HEK293 (cell line): Measurements from ENCODE around the gene TC2N.

Source experiments
- BCL11B ChIP-seq: fragments of 450-650 bp; formaldehyde crosslinking; IDR thresholded peaks from 2 replicates; pipeline ENCODE4 v1.5.1; 2016; ENCODE audit warnings: low read depth, missing biosample characterization, missing genetic modification characterization
- MEIS1 ChIP-seq: sonication (generic); formaldehyde crosslinking; IDR thresholded peaks from 2 replicates; pipeline ENCODE4 v1.8.1; 2022; ENCODE audit warnings: missing genetic modification reagents, mild to moderate bottlenecking, borderline replicate concordance
- PRDM1 ChIP-seq: fragments of 450-650 bp; formaldehyde crosslinking; IDR thresholded peaks from 2 replicates; pipeline ENCODE4; 2016; ENCODE audit warnings: missing biosample characterization, missing genetic modification characterization
- SALL2 ChIP-seq: fragments of 450-650 bp; formaldehyde crosslinking; IDR thresholded peaks from 2 replicates; pipeline ENCODE4 v1.5.0; 2017; ENCODE audit warnings: missing biosample characterization, mild to moderate bottlenecking, missing genetic modification characterization, borderline replicate concordance
- TRIM28 ChIP-seq: IDR thresholded peaks from 2 replicates; pipeline ENCODE4 v1.6.1; 2011; ENCODE audit warnings: low read length, control low read depth, borderline replicate concordance
- TSHZ1 ChIP-seq: fragments of 450-650 bp; formaldehyde crosslinking; IDR thresholded peaks from 2 replicates; pipeline ENCODE4 v1.5.1; 2016; ENCODE audit warnings: missing biosample characterization, missing genetic modification characterization, borderline replicate concordance
- ZBTB1 ChIP-seq: fragments of 450-650 bp; formaldehyde crosslinking; IDR thresholded peaks from 2 replicates; pipeline ENCODE4 v1.5.1; 2016; ENCODE audit warnings: missing biosample characterization, missing genetic modification characterization
- ZBTB10 ChIP-seq: fragments of 450-650 bp; formaldehyde crosslinking; IDR thresholded peaks from 2 replicates; pipeline ENCODE4 v1.5.1; 2016; ENCODE audit warnings: missing biosample characterization, missing genetic modification characterization
- ZBTB17 ChIP-seq: fragments of 450-650 bp; formaldehyde crosslinking; IDR thresholded peaks from 2 replicates; pipeline ENCODE4 v1.5.1; 2016; ENCODE audit warnings: missing biosample characterization, missing genetic modification characterization
- ZBTB48 ChIP-seq: fragments of 450-650 bp; formaldehyde crosslinking; IDR thresholded peaks from 2 replicates; pipeline ENCODE4 v1.5.1; 2016; ENCODE audit warnings: missing biosample characterization, missing genetic modification characterization
- ZFP41 ChIP-seq: fragments of 450-650 bp; formaldehyde crosslinking; IDR thresholded peaks from 2 replicates; pipeline ENCODE4 v1.5.1; 2016; ENCODE audit warnings: missing biosample characterization, missing genetic modification characterization, borderline replicate concordance
- ZIC2 ChIP-seq: fragments of 450-650 bp; formaldehyde crosslinking; IDR thresholded peaks from 2 replicates; pipeline ENCODE4 v1.5.1; 2016; ENCODE audit warnings: missing biosample characterization, missing genetic modification characterization
- ZNF175 ChIP-seq: fragments of 450-650 bp; formaldehyde crosslinking; IDR thresholded peaks from 2 replicates; pipeline ENCODE4 v1.5.1; 2016; ENCODE audit warnings: missing biosample characterization, missing genetic modification characterization
- ZNF202 ChIP-seq: fragments of 450-650 bp; formaldehyde crosslinking; IDR thresholded peaks from 2 replicates; pipeline ENCODE4 v1.5.1; 2016; ENCODE audit warnings: missing biosample characterization, missing genetic modification characterization, borderline replicate concordance
- ZNF23 ChIP-seq: fragments of 450-650 bp; formaldehyde crosslinking; IDR thresholded peaks from 2 replicates; pipeline ENCODE4 v1.5.1; 2016; ENCODE audit warnings: missing biosample characterization, missing genetic modification characterization, borderline replicate concordance
- ZNF24 ChIP-seq: fragments of 450-650 bp; formaldehyde crosslinking; IDR thresholded peaks from 2 replicates; pipeline ENCODE4 v1.5.1; 2016; ENCODE audit warnings: missing biosample characterization, missing genetic modification characterization
- ZNF292 ChIP-seq: fragments of 450-650 bp; formaldehyde crosslinking; IDR thresholded peaks from 2 replicates; pipeline ENCODE4 v1.5.1; 2016; ENCODE audit warnings: low read depth, missing biosample characterization, missing genetic modification characterization, borderline replicate concordance
- ZNF335 ChIP-seq: fragments of 450-650 bp; formaldehyde crosslinking; conservative IDR thresholded peaks from 2 replicates; pipeline ENCODE4 v1.5.1; 2016; ENCODE audit warnings: missing biosample characterization, missing genetic modification characterization
- ZNF426 ChIP-seq: fragments of 450-650 bp; formaldehyde crosslinking; IDR thresholded peaks from 2 replicates; pipeline ENCODE4 v1.5.1; 2017; ENCODE audit warnings: missing biosample characterization, missing genetic modification characterization, mild to moderate bottlenecking, inconsistent platforms, moderate library complexity
- ZNF473 ChIP-seq: fragments of 450-650 bp; formaldehyde crosslinking; IDR thresholded peaks from 2 replicates; pipeline ENCODE4 v1.5.1; 2017; ENCODE audit warnings: missing biosample characterization, missing genetic modification characterization
- ZNF488 ChIP-seq: fragments of 450-650 bp; formaldehyde crosslinking; IDR thresholded peaks from 2 replicates; pipeline ENCODE4 v1.5.1; 2016; ENCODE audit warnings: missing biosample characterization, missing genetic modification characterization
- ZNF514 ChIP-seq: fragments of 450-650 bp; formaldehyde crosslinking; IDR thresholded peaks from 2 replicates; pipeline ENCODE4 v1.5.1; 2016; ENCODE audit warnings: missing biosample characterization, missing genetic modification characterization
- ZNF585B ChIP-seq: fragments of 450-650 bp; formaldehyde crosslinking; IDR thresholded peaks from 2 replicates; pipeline ENCODE4 v1.5.1; 2016; ENCODE audit warnings: missing biosample characterization, missing genetic modification characterization
- ZNF600 ChIP-seq: fragments of 450-650 bp; formaldehyde crosslinking; IDR thresholded peaks from 2 replicates; pipeline ENCODE4 v1.5.1; 2016; ENCODE audit warnings: missing biosample characterization, missing genetic modification characterization
- ZNF670 ChIP-seq: fragments of 450-650 bp; formaldehyde crosslinking; IDR thresholded peaks from 2 replicates; pipeline ENCODE4 v1.5.1; 2016; ENCODE audit warnings: missing biosample characterization, missing genetic modification characterization, low read depth
- ZNF76 ChIP-seq: fragments of 450-650 bp; formaldehyde crosslinking; IDR thresholded peaks from 2 replicates; pipeline ENCODE4; 2016; ENCODE audit warnings: low read depth, missing biosample characterization, missing genetic modification characterization, borderline replicate concordance
- ZNF776 ChIP-seq: fragments of 450-650 bp; formaldehyde crosslinking; IDR thresholded peaks from 2 replicates; pipeline ENCODE4 v1.5.0; 2017; ENCODE audit warnings: missing biosample characterization, missing genetic modification characterization, borderline replicate concordance
- ZNF843 ChIP-seq: fragments of 450-650 bp; formaldehyde crosslinking; IDR thresholded peaks from 2 replicates; pipeline ENCODE4 v1.5.1; 2016; ENCODE audit warnings: missing biosample characterization, missing genetic modification characterization
- TF ChIP-seq, protein P1 (sequence below): sonication (generic); formaldehyde crosslinking; IDR thresholded peaks from 2 replicates; pipeline ENCODE4 v1.8.1; 2022; ENCODE audit warnings: mild to moderate bottlenecking, moderate library complexity, missing genetic modification reagents
- TF ChIP-seq, protein P2 (sequence below): fragments of 450-650 bp; formaldehyde crosslinking; IDR thresholded peaks from 2 replicates; pipeline ENCODE4 v1.5.1; 2016; ENCODE audit warnings: missing biosample characterization, missing genetic modification characterization, low read depth

Gene TC2N

GRCh38 chr14:91858536-91859275 lies 8.6 kb downstream of the TC2N start (continued):
- no peak for TF ChIP-seq BCL11B
- no peak for TF ChIP-seq ZNF292 (tag by site-specific recombination)
- TF ChIP-seq, protein P1, sequence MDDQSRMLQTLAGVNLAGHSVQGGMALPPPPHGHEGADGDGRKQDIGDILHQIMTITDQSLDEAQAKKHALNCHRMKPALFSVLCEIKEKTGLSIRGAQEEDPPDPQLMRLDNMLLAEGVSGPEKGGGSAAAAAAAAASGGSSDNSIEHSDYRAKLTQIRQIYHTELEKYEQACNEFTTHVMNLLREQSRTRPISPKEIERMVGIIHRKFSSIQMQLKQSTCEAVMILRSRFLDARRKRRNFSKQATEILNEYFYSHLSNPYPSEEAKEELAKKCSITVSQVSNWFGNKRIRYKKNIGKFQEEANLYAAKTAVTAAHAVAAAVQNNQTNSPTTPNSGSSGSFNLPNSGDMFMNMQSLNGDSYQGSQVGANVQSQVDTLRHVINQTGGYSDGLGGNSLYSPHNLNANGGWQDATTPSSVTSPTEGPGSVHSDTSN (CRISPR knock-in tag) = no peak
- peak; percentile 68 for TF ChIP-seq ZBTB48 (tag by site-specific recombination)
- no peak for TF ChIP-seq ZNF426 (tag by site-specific recombination)
- no peak for TF ChIP-seq SALL2
- TF ChIP-seq ZNF76 (tag by site-specific recombination) = no peak
- no peak for TF ChIP-seq ZNF670 (tag by site-specific recombination)
- TF ChIP-seq TSHZ1 (tag by site-specific recombination) = peak; percentile 71; the same call in 1 of the 2 replicates
- no peak for TF ChIP-seq ZNF202 (tag by site-specific recombination)
- TF ChIP-seq ZIC2 (tag by site-specific recombination) = no peak
- no peak for TF ChIP-seq ZNF473 (tag by site-specific recombination)
- no peak for TF ChIP-seq TRIM28
- no peak for TF ChIP-seq ZNF514 (tag by site-specific recombination)
- no peak for TF ChIP-seq ZNF175
- no peak for TF ChIP-seq ZNF488 (tag by site-specific recombination)
- 0 out of 2 replicates have a peak, but pooled peaks have one; percentile 6 for TF ChIP-seq ZBTB1 (tag by site-specific recombination)
- no peak for TF ChIP-seq ZBTB10
- no peak for TF ChIP-seq ZNF776 (tag by site-specific recombination)
- peak; percentile 93 for TF ChIP-seq ZNF600
- peak; percentile 92 for TF ChIP-seq ZNF24 (tag by site-specific recombination)
- TF ChIP-seq ZNF335 (tag by site-specific recombination) = 0 out of 2 replicates have a peak, but pooled peaks have one; percentile 16
- TF ChIP-seq ZNF843 = no peak
- TF ChIP-seq ZNF23 (tag by site-specific recombination) = no peak
- TF ChIP-seq ZNF585B (tag by site-specific recombination) = no peak
- TF ChIP-seq ZFP41 (tag by site-specific recombination) = no peak
- TF ChIP-seq, protein P2, sequence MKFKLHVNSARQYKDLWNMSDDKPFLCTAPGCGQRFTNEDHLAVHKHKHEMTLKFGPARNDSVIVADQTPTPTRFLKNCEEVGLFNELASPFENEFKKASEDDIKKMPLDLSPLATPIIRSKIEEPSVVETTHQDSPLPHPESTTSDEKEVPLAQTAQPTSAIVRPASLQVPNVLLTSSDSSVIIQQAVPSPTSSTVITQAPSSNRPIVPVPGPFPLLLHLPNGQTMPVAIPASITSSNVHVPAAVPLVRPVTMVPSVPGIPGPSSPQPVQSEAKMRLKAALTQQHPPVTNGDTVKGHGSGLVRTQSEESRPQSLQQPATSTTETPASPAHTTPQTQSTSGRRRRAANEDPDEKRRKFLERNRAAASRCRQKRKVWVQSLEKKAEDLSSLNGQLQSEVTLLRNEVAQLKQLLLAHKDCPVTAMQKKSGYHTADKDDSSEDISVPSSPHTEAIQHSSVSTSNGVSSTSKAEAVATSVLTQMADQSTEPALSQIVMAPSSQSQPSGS (tag by site-specific recombination) = no peak
- no peak for TF ChIP-seq MEIS1 (CRISPR knock-in tag)
- no peak for TF ChIP-seq PRDM1
- TF ChIP-seq ZBTB17 = peak; percentile 64
